ENCODE results near the gene PES1.

GRCh38 chr22:30601464-30601863 is 9.8 kb upstream of the PES1 start:
- TF ChIP-seq CTCF (IDR thresholded peaks at IDR 0.05) (no peak), POLR2A (IDR thresholded peaks at IDR 0.05) (no peak), POLR2AphosphoS5 (IDR thresholded peaks at IDR 0.05; ENCODE audit: insufficient read depth in 1 of 2, low read depth in 1 of 2) (no peak)

Measured in vagina (tissue), 2 donors.